HepG2 (cell line): ENCODE results near the gene TPP2.

ENCODE experiments used
- AHR ChIP-seq: IDR thresholded peaks from 2 replicates; pipeline ENCODE4 v1.6.1; 2018; ENCODE audit warnings: missing genetic modification reagents, missing compliant biosample characterization
- CREM ChIP-seq, 2 experiments: sonication (generic) in 1 of 2; formaldehyde crosslinking in 1 of 2; IDR thresholded peaks; 2 replicates each; pipeline versions ENCODE4 v1.4.0 to v1.6.1; 2016 to 2020; ENCODE audit warnings: antibody characterized with exemption in 1 of 2, mild to moderate bottlenecking in 1 of 2, missing genetic modification reagents in 1 of 2
- EHMT2 ChIP-seq: fragments of 200-600 bp; sonication (generic); IDR thresholded peaks from 2 replicates; pipeline ENCODE4 v1.7.0; 2017; ENCODE audit warnings: antibody characterized with exemption, low read depth, low read length, borderline replicate concordance
- REL ChIP-seq: sonication (generic); formaldehyde crosslinking; conservative IDR thresholded peaks from 2 replicates; pipeline ENCODE4 v1.8.0; 2022; ENCODE audit warnings: mild to moderate bottlenecking, missing genetic modification reagents, moderate library complexity
- SAFB2 ChIP-seq: sonication (generic); formaldehyde crosslinking; IDR thresholded peaks from 2 replicates; pipeline ENCODE4 v1.5.1; 2020; ENCODE audit warnings: missing genetic modification reagents, low read depth, mild to moderate bottlenecking, borderline replicate concordance
- SRF ChIP-seq: IDR thresholded peaks from 2 replicates; pipeline ENCODE4 v1.6.1; 2011; ENCODE audit warnings: mild to moderate bottlenecking, low read depth, low read length, moderate library complexity
- TAF1 ChIP-seq: sonication (generic); formaldehyde crosslinking; IDR thresholded peaks from 2 replicates; pipeline ENCODE4 v1.4.0; 2020; ENCODE audit warnings: missing genetic modification reagents
- TF ChIP-seq, protein P1 (sequence below): sonication (generic); formaldehyde crosslinking; IDR thresholded peaks from 2 replicates; pipeline ENCODE4 v1.5.0; 2020; ENCODE audit warnings: mild to moderate bottlenecking, missing genetic modification reagents, moderate library complexity
- TF ChIP-seq, protein P2 (sequence below): sonication (generic); formaldehyde crosslinking; IDR thresholded peaks from 2 replicates; pipeline ENCODE4 v1.8.1; 2023; ENCODE audit warnings: missing genetic modification reagents, inconsistent platforms, borderline replicate concordance
- TF ChIP-seq, protein P3 (sequence below), 2 experiments: IDR thresholded peaks; 2 replicates each; pipeline ENCODE4 v1.6.1; 2011 to 2012; ENCODE audit warnings: low read length in 2 of 2, borderline replicate concordance in 1 of 2, low read depth in 1 of 2, mild to moderate bottlenecking in 1 of 2, moderate library complexity in 1 of 2
- TF ChIP-seq, protein P4 (sequence below): sonication (generic); formaldehyde crosslinking; conservative IDR thresholded peaks from 2 replicates; pipeline ENCODE4 v1.5.0; 2020; ENCODE audit warnings: missing genetic modification reagents

DNA sequence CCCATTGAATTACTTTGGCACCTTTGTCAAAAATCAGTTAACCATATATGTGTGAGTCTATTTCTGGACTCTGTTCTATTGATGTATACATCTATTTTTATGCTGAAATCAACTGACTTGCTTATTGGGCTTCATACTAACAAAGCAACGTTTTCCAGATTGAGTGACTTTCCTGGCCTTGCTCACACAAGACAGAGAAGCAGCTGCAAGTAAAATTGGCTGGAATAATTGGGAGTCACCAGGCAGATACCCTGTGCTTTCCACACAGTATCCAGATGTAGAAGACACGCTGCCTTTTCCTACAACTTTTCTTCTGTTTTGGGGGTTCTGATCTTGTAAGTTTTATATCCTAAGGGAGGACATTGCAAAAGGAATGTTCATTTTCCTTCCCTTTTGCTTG is 86.9 kb downstream of the TPP2 start:
- TF ChIP-seq, protein P1, sequence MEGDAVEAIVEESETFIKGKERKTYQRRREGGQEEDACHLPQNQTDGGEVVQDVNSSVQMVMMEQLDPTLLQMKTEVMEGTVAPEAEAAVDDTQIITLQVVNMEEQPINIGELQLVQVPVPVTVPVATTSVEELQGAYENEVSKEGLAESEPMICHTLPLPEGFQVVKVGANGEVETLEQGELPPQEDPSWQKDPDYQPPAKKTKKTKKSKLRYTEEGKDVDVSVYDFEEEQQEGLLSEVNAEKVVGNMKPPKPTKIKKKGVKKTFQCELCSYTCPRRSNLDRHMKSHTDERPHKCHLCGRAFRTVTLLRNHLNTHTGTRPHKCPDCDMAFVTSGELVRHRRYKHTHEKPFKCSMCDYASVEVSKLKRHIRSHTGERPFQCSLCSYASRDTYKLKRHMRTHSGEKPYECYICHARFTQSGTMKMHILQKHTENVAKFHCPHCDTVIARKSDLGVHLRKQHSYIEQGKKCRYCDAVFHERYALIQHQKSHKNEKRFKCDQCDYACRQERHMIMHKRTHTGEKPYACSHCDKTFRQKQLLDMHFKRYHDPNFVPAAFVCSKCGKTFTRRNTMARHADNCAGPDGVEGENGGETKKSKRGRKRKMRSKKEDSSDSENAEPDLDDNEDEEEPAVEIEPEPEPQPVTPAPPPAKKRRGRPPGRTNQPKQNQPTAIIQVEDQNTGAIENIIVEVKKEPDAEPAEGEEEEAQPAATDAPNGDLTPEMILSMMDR (CRISPR knock-in tag), result no peak
- TF ChIP-seq AHR (CRISPR knock-in tag), result no peak
- TF ChIP-seq REL (CRISPR knock-in tag), result no peak
- no peak for TF ChIP-seq SRF
- TF ChIP-seq, protein P2, sequence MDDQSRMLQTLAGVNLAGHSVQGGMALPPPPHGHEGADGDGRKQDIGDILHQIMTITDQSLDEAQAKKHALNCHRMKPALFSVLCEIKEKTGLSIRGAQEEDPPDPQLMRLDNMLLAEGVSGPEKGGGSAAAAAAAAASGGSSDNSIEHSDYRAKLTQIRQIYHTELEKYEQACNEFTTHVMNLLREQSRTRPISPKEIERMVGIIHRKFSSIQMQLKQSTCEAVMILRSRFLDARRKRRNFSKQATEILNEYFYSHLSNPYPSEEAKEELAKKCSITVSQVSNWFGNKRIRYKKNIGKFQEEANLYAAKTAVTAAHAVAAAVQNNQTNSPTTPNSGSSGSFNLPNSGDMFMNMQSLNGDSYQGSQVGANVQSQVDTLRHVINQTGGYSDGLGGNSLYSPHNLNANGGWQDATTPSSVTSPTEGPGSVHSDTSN (CRISPR knock-in tag), result no peak
- TF ChIP-seq SAFB2 (CRISPR knock-in tag), result no peak
- no peak for TF ChIP-seq CREM (IDR thresholded peaks at IDR 0.05)
- no peak for TF ChIP-seq CREM (CRISPR knock-in tag; IDR thresholded peaks at IDR 0.05)
- TF ChIP-seq, protein P3, sequence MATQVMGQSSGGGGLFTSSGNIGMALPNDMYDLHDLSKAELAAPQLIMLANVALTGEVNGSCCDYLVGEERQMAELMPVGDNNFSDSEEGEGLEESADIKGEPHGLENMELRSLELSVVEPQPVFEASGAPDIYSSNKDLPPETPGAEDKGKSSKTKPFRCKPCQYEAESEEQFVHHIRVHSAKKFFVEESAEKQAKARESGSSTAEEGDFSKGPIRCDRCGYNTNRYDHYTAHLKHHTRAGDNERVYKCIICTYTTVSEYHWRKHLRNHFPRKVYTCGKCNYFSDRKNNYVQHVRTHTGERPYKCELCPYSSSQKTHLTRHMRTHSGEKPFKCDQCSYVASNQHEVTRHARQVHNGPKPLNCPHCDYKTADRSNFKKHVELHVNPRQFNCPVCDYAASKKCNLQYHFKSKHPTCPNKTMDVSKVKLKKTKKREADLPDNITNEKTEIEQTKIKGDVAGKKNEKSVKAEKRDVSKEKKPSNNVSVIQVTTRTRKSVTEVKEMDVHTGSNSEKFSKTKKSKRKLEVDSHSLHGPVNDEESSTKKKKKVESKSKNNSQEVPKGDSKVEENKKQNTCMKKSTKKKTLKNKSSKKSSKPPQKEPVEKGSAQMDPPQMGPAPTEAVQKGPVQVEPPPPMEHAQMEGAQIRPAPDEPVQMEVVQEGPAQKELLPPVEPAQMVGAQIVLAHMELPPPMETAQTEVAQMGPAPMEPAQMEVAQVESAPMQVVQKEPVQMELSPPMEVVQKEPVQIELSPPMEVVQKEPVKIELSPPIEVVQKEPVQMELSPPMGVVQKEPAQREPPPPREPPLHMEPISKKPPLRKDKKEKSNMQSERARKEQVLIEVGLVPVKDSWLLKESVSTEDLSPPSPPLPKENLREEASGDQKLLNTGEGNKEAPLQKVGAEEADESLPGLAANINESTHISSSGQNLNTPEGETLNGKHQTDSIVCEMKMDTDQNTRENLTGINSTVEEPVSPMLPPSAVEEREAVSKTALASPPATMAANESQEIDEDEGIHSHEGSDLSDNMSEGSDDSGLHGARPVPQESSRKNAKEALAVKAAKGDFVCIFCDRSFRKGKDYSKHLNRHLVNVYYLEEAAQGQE (IDR thresholded peaks at IDR 0.05; ENCODE audit: borderline replicate concordance in 1 of 2, low read depth in 1 of 2, low read length in 2 of 2), result no peak
- TF ChIP-seq, protein P4, sequence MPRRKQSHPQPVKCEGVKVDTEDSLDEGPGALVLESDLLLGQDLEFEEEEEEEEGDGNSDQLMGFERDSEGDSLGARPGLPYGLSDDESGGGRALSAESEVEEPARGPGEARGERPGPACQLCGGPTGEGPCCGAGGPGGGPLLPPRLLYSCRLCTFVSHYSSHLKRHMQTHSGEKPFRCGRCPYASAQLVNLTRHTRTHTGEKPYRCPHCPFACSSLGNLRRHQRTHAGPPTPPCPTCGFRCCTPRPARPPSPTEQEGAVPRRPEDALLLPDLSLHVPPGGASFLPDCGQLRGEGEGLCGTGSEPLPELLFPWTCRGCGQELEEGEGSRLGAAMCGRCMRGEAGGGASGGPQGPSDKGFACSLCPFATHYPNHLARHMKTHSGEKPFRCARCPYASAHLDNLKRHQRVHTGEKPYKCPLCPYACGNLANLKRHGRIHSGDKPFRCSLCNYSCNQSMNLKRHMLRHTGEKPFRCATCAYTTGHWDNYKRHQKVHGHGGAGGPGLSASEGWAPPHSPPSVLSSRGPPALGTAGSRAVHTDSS (CRISPR knock-in tag), result no peak
- no peak for TF ChIP-seq TAF1
- TF ChIP-seq EHMT2, result no peak
